ENCODE results near the gene FBF1.

The FBF1 gene

GRCh38 chr17:75910699-75911098 lies 30.1 kb downstream of the FBF1 start:
- Mint-ChIP-seq H3K4me3 (no peak overlapping the region), H3K9me3 (no peaks in the 10 kb centered on the region), H3K36me3 (no peaks in the 10 kb centered on the region), H3K27me3 (no peaks in the 10 kb centered on the region), H3K27ac (no peak overlapping the region), H3K4me1 (peaks cover 10% of the 10 kb centered on the region)

- Mint-ChIP-seq H3K9me3 (no peaks in the 10 kb centered on the region), H3K4me1 (peaks cover 10% of the 10 kb centered on the region), H3K4me3 (no peak overlapping the region), H3K36me3 (no peaks in the 10 kb centered on the region), H3K27ac (no peak overlapping the region), H3K27me3 (no peaks in the 10 kb centered on the region)
These were observed 31.0 kb downstream of the FBF1 start for GRCh38 chr17:75909812-75910274.

- H3K9me3 Mint-ChIP-seq: no peaks in the 10 kb centered on the region
- H3K27ac Mint-ChIP-seq: no peak overlapping the region
- no peaks in the 10 kb centered on the region for H3K27me3 Mint-ChIP-seq
- peaks cover 10% of the 10 kb centered on the region for H3K4me1 Mint-ChIP-seq
- H3K4me3 Mint-ChIP-seq: no peak overlapping the region
- no peaks in the 10 kb centered on the region for H3K36me3 Mint-ChIP-seq
These were observed 31.6 kb downstream of the FBF1 start for GRCh38 chr17:75909051-75909811.

GRCh38 chr17:75908201-75908600 lies 32.6 kb downstream of the FBF1 start:
- H3K36me3 Mint-ChIP-seq: no peaks in the 10 kb centered on the region
- no peaks in the 10 kb centered on the region for H3K9me3 Mint-ChIP-seq
- H3K4me3 Mint-ChIP-seq: no peak overlapping the region
- H3K27ac Mint-ChIP-seq: no peak overlapping the region
- no peaks in the 10 kb centered on the region for H3K27me3 Mint-ChIP-seq
- H3K4me1 Mint-ChIP-seq: peaks cover 13% of the 10 kb centered on the region

- Mint-ChIP-seq H3K27me3 (no peaks in the 10 kb centered on the region), H3K4me3 (peak overlapping the region; percentile 52), H3K27ac (no peak overlapping the region), H3K36me3 (no peaks in the 10 kb centered on the region), H3K9me3 (no peaks in the 10 kb centered on the region), H3K4me1 (peaks cover 13% of the 10 kb centered on the region)
These were observed 34.5 kb downstream of the FBF1 start for GRCh38 chr17:75906143-75906884.

GRCh38 chr17:75904749-75905521 lies 35.9 kb downstream of the FBF1 start, which contains the start of gene MRPL38:
MRPL38 (minus strand) TSS chr17:75904884; CDS start chr17:75904875, 9 bp downstream.
- Mint-ChIP-seq H3K36me3 (no peaks in the 10 kb centered on the region), H3K27me3 (no peaks in the 10 kb centered on the region), H3K9me3 (no peaks in the 10 kb centered on the region), H3K4me3 (peak within 1 kb of the TSS; percentile 96), H3K4me1 (peaks cover 11% of the 10 kb centered on the region), H3K27ac (peak within 1 kb of the TSS; percentile 94)

GRCh38 chr17:75902406-75902805 lies 38.4 kb downstream of the FBF1 start:
- Mint-ChIP-seq H3K4me3 (no peak overlapping the region), H3K27me3 (no peaks in the 10 kb centered on the region), H3K27ac (no peak overlapping the region), H3K36me3 (peaks cover 5% of the 10 kb centered on the region), H3K4me1 (peaks cover 9% of the 10 kb centered on the region), H3K9me3 (no peaks in the 10 kb centered on the region)

- Mint-ChIP-seq H3K36me3 (peaks cover 5% of the 10 kb centered on the region), H3K4me3 (no peak overlapping the region), H3K9me3 (no peaks in the 10 kb centered on the region), H3K27ac (no peak overlapping the region), H3K4me1 (peaks cover 9% of the 10 kb centered on the region), H3K27me3 (no peaks in the 10 kb centered on the region)
These were observed 39.1 kb downstream of the FBF1 start for GRCh38 chr17:75901727-75902126.

GRCh38 chr17:75900691-75901533 lies 39.9 kb downstream of the FBF1 start:
- no peaks in the 10 kb centered on the region for H3K9me3 Mint-ChIP-seq
- no peak overlapping the region for H3K4me3 Mint-ChIP-seq
- H3K27ac Mint-ChIP-seq: no peak overlapping the region
- peaks cover 4% of the 10 kb centered on the region for H3K4me1 Mint-ChIP-seq
- H3K27me3 Mint-ChIP-seq: no peaks in the 10 kb centered on the region
- peaks cover 5% of the 10 kb centered on the region for H3K36me3 Mint-ChIP-seq

GRCh38 chr17:75899767-75900468 lies 40.9 kb downstream of the FBF1 start:
- H3K4me3 Mint-ChIP-seq: no peak overlapping the region
- no peaks in the 10 kb centered on the region for H3K27me3 Mint-ChIP-seq
- H3K9me3 Mint-ChIP-seq: no peaks in the 10 kb centered on the region
- peaks cover 13% of the 10 kb centered on the region for H3K4me1 Mint-ChIP-seq
- no peak overlapping the region for H3K27ac Mint-ChIP-seq
- peaks cover 5% of the 10 kb centered on the region for H3K36me3 Mint-ChIP-seq

GRCh38 chr17:75899353-75899752 lies 41.5 kb downstream of the FBF1 start:
- Mint-ChIP-seq H3K4me1 (peaks cover 14% of the 10 kb centered on the region), H3K4me3 (no peak overlapping the region), H3K27me3 (no peaks in the 10 kb centered on the region), H3K9me3 (no peaks in the 10 kb centered on the region), H3K36me3 (peaks cover 5% of the 10 kb centered on the region), H3K27ac (no peak overlapping the region)

GRCh38 chr17:75898791-75899190 lies 42.1 kb downstream of the FBF1 start:
- peaks cover 17% of the 10 kb centered on the region for H3K4me1 Mint-ChIP-seq
- H3K9me3 Mint-ChIP-seq: no peaks in the 10 kb centered on the region
- H3K36me3 Mint-ChIP-seq: peaks cover 5% of the 10 kb centered on the region
- peak overlapping the region; percentile 3 for H3K4me3 Mint-ChIP-seq
- no peak overlapping the region for H3K27ac Mint-ChIP-seq
- H3K27me3 Mint-ChIP-seq: no peaks in the 10 kb centered on the region

- peaks cover 19% of the 10 kb centered on the region for H3K4me1 Mint-ChIP-seq
- no peaks in the 10 kb centered on the region for H3K27me3 Mint-ChIP-seq
- no peaks in the 10 kb centered on the region for H3K9me3 Mint-ChIP-seq
- no peak overlapping the region for H3K27ac Mint-ChIP-seq
- peak overlapping the region; percentile 74 for H3K4me3 Mint-ChIP-seq
- H3K36me3 Mint-ChIP-seq: peaks cover 5% of the 10 kb centered on the region
These were observed 42.8 kb downstream of the FBF1 start for GRCh38 chr17:75898065-75898464.

- Mint-ChIP-seq H3K27ac (peak overlapping the region; percentile 41), H3K27me3 (no peaks in the 10 kb centered on the region), H3K36me3 (peaks cover 5% of the 10 kb centered on the region), H3K4me1 (peaks cover 19% of the 10 kb centered on the region), H3K4me3 (peak overlapping the region; percentile 74), H3K9me3 (no peaks in the 10 kb centered on the region)
These were observed 43.5 kb downstream of the FBF1 start for GRCh38 chr17:75897160-75898019.
